Measurements from ENCODE around the gene ANAPC13. TPM values are rescaled to one million over a fixed set of nuclear protein-coding genes. Genes with fewer than 3 reads are reported as not detected.

ANAPC13 gene
- total and polyA plus RNA-seq, 10 of the 15 experiments (the other 5 are each of a cell fraction or from before 2014, with no cell fraction given) = 34.9 to 139 (median 83.0) TPM

DNA sequence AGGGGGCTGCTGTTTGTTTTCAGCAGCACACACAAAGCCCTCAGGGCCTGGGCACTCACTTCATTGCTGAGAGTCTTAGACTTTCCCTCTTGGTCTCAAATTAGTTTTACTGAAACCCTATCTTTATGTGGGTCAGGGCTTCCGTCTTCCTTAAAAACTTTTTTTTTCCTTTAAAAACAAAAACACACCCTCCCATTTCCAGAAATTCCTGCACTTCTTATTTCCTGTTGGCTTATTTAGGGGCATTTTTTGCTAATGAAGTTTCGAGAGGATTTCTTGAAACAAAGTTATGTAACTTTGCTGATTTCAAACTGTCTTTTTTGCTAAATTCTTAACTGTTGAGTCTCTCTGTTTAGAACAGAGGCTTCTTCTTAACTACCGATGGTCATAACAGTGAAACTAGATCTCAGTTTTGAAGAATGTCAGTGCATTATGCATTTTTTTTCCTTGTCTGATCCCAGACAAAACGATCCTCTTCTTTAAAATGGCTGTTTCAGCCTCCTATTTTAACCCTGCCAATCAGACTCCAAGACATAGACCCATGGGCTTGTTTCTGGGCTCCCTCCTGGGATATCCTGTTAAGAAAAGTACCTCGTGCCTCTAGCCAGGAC, 23.3 kb downstream of the ANAPC13 start:
- no peak overlapping the region for H3K4me3 ChIP-seq
- SMC1A ChIA-PET (ENCODE audit: uncharacterized antibody, unreplicated experiment) = interaction anchor here (0.7 kb wide), 1 partner anchor 11 kb away, joined by 3 read pairs; no protein-coding TSS in a partner anchor
- no peak for TF ChIP-seq PAX5 (IDR thresholded peaks at IDR 0.05; ENCODE audit: borderline replicate concordance, low read depth, low read length)
- TF ChIP-seq, protein P1, sequence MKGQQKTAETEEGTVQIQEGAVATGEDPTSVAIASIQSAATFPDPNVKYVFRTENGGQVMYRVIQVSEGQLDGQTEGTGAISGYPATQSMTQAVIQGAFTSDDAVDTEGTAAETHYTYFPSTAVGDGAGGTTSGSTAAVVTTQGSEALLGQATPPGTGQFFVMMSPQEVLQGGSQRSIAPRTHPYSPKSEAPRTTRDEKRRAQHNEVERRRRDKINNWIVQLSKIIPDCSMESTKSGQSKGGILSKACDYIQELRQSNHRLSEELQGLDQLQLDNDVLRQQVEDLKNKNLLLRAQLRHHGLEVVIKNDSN (IDR thresholded peaks at IDR 0.05; ENCODE audit: borderline replicate concordance, extremely low read length, insufficient read depth, low read depth, low read length) = no peak
- TF ChIP-seq SRF (IDR thresholded peaks at IDR 0.05; ENCODE audit: low read depth in 2 of 2, low read length in 2 of 2) = no peak
- no peak overlapping the region for H3K4me2 ChIP-seq (ENCODE audit: control insufficient read depth, insufficient read depth)
- RAD21 ChIA-PET (ENCODE audit: unreplicated experiment) = no interaction called here
- in situ Hi-C loops (cut with MboI) (no loop called here), intact Hi-C loops (cut with micrococcal nuclease; ENCODE audit: unreplicated experiment) (no loop called here)
- WGBS (ENCODE audit: insufficient coverage, insufficient replicate concordance, low lambda C conversion rate, missing lambda C conversion rate) = 32% methylated on average over 5 of the region's 5 CpGs
- H3K4me1 ChIP-seq (ENCODE audit: control insufficient read depth, insufficient read depth, low read length) = no peaks in the 10 kb centered on the region
- H4K20me1 ChIP-seq (ENCODE audit: control insufficient read depth, insufficient read depth) = no peaks in the 10 kb centered on the region
- CTCF ChIA-PET = no interaction called here
- POLR2A ChIA-PET = no interaction called here
- no peaks in the 10 kb centered on the region for H3K79me2 ChIP-seq (ENCODE audit: control insufficient read depth, insufficient read depth, low read length)
- ATAC-seq (no peak), FAIRE-seq (no peak), DNase-seq (ENCODE audit: low read depth, low spot score) (no peak)
- no peak overlapping the region for H2AFZ ChIP-seq (ENCODE audit: control insufficient read depth, low read depth, low read length)
- no peaks in the 10 kb centered on the region for H3K36me3 ChIP-seq (ENCODE audit: control insufficient read depth in 2 of 2, insufficient read depth in 2 of 2, low read length in 1 of 2)
- BruUV-seq (replicated peaks) = no TSS peak
- peaks cover 0 to 6% of the 10 kb centered on the region in 2 experiments; a peak in 3 of 4 replicates for H3K27me3 ChIP-seq (replicated peaks in 1 of 2; ENCODE audit: control insufficient read depth in 2 of 2, insufficient read depth in 2 of 2, low read length in 1 of 2)
- no peak overlapping the region for H3K9ac ChIP-seq (ENCODE audit: control insufficient read depth, insufficient read depth, low read length)
- no peaks in the 10 kb centered on the region for H3K9me3 ChIP-seq (replicated peaks; ENCODE audit: control insufficient read depth, insufficient read depth, low read length)
- H3K27ac ChIP-seq (ENCODE audit: control insufficient read depth, insufficient read depth) = no peak overlapping the region

- Histone ChIP-seq H3K9ac (ENCODE audit: control insufficient read depth, insufficient read depth, low read length) (no peak overlapping the region), H2AFZ (ENCODE audit: control insufficient read depth, low read depth, low read length) (no peak overlapping the region), H3K9me3 (replicated peaks; ENCODE audit: control insufficient read depth, insufficient read depth, low read length) (no peaks in the 10 kb centered on the region), H3K4me2 (ENCODE audit: control insufficient read depth, insufficient read depth) (no peak overlapping the region), H3K79me2 (ENCODE audit: control insufficient read depth, insufficient read depth, low read length) (no peaks in the 10 kb centered on the region), H3K27me3 (replicated peaks in 1 of 2; ENCODE audit: control insufficient read depth in 2 of 2, insufficient read depth in 2 of 2, low read length in 1 of 2) (peaks cover 0 to 6% of the 10 kb centered on the region in 2 experiments; a peak in 3 of 4 replicates), H3K4me1 (ENCODE audit: control insufficient read depth, insufficient read depth, low read length) (no peaks in the 10 kb centered on the region), H4K20me1 (ENCODE audit: control insufficient read depth, insufficient read depth) (no peaks in the 10 kb centered on the region), H3K36me3 (ENCODE audit: control insufficient read depth in 2 of 2, insufficient read depth in 2 of 2, low read length in 1 of 2) (no peaks in the 10 kb centered on the region), H3K27ac (ENCODE audit: control insufficient read depth, insufficient read depth) (no peak overlapping the region), H3K4me3 (no peak overlapping the region)
- in situ Hi-C loops (cut with MboI) = no loop called here
- no peak for FAIRE-seq
- intact Hi-C loops (cut with micrococcal nuclease; ENCODE audit: unreplicated experiment) = no loop called here
- ChIA-PET CTCF (no interaction called here), RAD21 (ENCODE audit: unreplicated experiment) (no interaction called here), POLR2A (no interaction called here), SMC1A (ENCODE audit: uncharacterized antibody, unreplicated experiment) (no interaction called here)
- BruUV-seq (replicated peaks) = no TSS peak
- DNase-seq (ENCODE audit: low read depth, low spot score) = no peak
- WGBS (ENCODE audit: insufficient coverage, insufficient replicate concordance, low lambda C conversion rate, missing lambda C conversion rate) = 0% methylated on average over 2 of the region's 2 CpGs
- ATAC-seq = no peak
- TF ChIP-seq PAX5 (IDR thresholded peaks at IDR 0.05; ENCODE audit: borderline replicate concordance, low read depth, low read length) (no peak), NR2F1 (conservative IDR thresholded peaks at IDR 0.05) (no peak), FOXK2 (IDR thresholded peaks at IDR 0.05) (no peak), KAT2A (conservative IDR thresholded peaks at IDR 0.05; ENCODE audit: control insufficient read depth, low read depth, low read length) (no peak), ZNF24 (IDR thresholded peaks at IDR 0.05) (no peak), SREBF2 (IDR thresholded peaks at IDR 0.05; ENCODE audit: low read length) (no peak), CBX5 (IDR thresholded peaks at IDR 0.05; ENCODE audit: low read depth) (no peak), YY1 (IDR thresholded peaks at IDR 0.05; ENCODE audit: low read depth, low read length) (no peak)
- TF ChIP-seq, protein P2, sequence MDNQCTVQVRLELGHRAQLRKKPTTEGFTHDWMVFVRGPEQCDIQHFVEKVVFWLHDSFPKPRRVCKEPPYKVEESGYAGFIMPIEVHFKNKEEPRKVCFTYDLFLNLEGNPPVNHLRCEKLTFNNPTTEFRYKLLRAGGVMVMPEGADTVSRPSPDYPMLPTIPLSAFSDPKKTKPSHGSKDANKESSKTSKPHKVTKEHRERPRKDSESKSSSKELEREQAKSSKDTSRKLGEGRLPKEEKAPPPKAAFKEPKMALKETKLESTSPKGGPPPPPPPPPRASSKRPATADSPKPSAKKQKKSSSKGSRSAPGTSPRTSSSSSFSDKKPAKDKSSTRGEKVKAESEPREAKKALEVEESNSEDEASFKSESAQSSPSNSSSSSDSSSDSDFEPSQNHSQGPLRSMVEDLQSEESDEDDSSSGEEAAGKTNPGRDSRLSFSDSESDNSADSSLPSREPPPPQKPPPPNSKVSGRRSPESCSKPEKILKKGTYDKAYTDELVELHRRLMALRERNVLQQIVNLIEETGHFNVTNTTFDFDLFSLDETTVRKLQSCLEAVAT (IDR thresholded peaks at IDR 0.05) = no peak
These were observed 24.8 kb downstream of the ANAPC13 start for GRCh38 chr3:134460965-134461364.
